Central memory CD4-positive, alpha-beta T cell (primary cell): Measurements from ENCODE around the gene MTCH1.
A peak's percentile ranks its signal among the peaks of the same experiment; 100 is the strongest.
"Not testable (repeated sequence)": the region's sequence is repeated elsewhere in the genome, so short reads cannot be mapped to it uniquely, and the experiment has no call there.

Source experiments
- DNase-seq: peaks from one replicate; pipeline ENCODE4 v3.0.0; 2022

MTCH1 gene

DNA sequence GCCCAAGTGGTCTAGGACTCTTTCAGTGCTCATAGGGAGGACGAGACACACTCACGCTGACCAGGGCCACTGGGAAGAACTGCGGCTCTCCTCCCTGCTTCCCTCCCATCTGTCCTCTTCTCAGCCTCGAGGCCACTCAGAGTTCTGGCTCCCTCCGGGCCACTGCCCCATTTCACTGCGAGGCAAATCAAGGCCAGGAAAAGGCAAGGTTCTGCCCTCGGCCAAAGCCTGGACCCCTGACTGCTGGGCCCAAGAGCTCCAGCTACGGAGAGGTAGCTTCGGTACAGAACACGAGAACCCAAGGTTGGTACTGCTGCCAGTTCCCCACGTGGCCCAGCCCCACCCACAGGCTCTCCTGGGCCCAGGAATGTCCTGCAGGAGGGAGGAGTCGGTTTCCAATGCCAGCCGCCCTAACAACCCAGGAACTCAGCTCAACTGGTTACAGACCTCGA lies 16.7 kb downstream of the MTCH1 start:
- no peak for DNase-seq

DNA sequence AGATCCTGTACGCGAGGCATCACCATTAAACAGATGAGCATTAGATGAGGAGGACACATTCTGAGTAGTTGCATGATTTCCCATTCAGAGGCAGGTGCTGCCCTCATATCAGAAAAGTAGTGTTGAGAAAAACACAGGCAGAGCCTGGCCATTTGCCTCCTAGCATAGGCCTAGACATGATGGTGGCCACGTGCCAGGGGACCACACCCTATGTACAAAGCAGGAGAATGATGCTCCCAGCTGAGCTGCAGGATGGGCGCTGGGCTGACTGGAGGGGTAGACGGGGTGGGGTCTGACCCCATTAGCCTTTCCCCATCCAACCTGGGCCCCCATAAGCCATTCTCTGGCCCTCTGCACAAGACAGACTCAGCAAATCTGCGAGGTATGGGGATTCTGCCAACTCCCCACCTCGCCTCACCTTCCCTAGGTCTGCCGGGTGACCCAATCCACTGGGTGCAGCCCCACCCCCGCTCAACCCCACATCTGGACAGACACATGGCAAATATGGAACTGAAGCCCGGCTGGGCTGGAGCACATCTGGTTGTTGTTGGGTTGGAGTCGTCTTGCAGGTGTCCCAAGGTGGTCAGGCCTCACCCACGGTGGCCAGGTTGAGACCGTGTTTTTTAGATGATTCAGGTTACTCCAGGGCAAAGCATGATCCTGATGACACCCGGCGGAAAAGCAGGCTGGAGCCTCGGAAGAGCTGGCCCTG lies 17.6 kb downstream of the MTCH1 start:
- DNase-seq: no peak

DNA sequence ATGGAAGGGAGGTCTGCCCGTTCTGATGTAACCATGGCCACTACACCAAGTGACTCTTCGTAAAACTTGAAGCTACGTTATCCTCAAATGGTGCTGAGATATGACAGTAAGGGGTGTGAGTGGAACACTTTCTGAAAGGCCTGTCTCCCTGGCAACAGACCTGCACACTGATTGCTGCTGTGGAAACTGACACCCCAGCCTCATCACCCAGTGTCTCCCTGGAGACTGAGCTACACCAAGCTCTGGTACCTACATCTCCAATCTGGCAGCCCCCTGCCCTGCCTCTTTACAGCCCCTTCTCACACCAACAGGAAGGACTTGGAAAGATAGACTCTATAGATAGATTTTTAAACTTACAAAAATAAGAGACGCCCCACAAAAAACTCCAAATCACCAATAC lies 18.2 kb downstream of the MTCH1 start:
- DNase-seq: no peak

DNA sequence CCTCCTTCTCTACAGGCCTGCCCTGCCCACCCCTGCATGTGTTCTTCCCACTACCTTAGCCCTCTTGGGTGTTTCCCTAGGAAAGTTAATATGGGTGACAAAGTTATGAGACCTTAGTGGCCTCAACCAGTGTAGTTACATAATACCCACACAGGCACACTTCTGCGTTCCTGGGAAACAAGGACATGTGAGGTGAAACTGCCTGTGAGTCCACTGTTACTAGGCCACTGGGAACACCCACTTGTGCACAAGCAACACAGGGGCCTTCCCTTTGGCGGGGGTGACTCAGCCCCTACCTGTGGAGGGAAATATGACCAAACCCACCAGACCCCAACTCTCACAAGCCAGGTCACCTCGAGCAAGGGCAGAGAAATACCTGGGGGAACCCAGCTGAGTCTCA lies 18.7 kb downstream of the MTCH1 start:
- no peak for DNase-seq

DNA sequence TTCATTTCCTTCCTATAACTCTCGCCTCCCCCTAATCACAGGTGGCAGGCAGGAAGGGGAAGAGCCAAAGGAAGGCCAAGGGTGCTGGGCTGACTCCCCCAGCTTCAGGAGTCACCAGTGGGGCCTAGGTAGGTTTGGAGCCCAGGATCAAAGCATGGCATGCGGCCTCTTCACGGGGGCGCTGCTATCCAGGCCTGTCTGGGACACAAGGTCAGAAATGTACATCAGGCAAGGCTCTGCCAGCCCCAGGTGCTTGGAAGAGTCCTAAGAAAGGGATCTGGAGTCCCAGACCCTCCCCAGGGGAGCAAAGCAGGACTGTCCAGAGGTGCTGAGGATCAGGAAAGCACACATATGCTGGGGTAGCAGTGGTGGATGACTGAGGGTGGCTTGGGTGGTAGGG lies 21.1 kb downstream of the MTCH1 start:
- no peak for DNase-seq

DNA sequence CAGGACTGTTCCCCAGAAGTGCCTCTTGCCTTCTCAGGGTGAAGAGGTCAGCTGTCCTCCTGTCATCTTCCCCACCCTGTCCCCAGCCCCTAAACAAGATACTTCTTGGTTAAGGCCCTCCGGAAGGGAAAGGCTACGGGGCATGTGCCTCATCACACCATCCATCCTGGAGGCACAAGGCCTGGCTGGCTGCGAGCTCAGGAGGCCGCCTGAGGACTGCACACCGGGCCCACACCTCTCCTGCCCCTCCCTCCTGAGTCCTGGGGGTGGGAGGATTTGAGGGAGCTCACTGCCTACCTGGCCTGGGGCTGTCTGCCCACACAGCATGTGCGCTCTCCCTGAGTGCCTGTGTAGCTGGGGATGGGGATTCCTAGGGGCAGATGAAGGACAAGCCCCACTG lies 21.6 kb downstream of the MTCH1 start:
- DNase-seq: no peak

DNA sequence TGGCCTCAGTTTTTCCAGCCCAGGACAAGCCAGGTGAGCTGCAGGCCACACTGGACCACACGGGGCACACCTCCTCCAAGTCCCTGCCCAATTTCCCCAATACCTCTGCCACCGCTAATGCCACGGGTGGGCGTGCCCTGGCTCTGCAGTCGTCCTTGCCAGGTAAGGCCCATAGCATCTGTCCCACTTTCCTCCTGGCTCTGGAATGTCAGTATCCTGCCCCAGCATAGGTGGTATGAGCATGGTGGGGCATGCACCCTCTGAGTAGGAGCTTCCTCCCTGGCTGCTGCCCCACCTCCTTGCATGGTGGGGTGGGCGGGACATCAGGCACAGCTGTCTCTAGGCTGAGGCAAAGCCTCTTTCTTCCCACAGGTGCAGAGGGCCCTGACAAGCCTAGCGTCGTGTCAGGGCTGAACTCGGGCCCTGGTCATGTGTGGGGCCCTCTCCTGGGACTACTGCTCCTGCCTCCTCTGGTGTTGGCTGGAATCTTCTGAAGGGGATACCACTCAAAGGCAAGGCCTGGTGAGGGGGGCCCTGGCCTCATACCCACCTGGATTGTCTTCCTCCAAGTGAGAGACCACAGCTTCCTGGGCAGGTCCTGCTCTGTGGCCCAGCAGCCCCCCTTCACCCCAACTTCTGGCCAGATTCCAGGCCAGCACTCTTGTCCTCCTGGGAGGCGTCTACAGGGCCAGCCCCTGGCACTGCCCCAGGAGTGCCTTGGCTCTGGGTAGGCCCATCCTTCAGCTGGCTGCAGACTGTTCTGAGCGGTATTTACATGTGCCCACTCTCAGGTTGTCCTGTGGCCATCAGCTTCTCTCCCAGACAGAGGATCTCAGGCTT lies 22.3 kb downstream of the MTCH1 start:
- peak; percentile 38 for DNase-seq

DNA sequence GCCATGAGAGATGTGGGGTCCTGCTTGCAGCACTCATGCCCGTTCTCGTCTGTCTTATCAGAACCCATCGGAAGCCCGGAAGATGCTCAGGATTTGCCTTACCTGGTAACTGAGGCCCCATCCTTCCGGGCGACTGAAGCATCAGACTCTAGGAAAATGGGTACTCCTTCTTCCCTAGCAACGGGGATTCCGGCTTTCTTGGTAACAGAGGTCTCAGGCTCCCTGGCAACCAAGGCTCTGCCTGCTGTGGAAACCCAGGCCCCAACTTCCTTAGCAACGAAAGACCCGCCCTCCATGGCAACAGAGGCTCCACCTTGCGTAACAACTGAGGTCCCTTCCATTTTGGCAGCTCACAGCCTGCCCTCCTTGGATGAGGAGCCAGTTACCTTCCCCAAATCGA lies 23.1 kb downstream of the MTCH1 start:
- DNase-seq: peak; percentile 81

DNA sequence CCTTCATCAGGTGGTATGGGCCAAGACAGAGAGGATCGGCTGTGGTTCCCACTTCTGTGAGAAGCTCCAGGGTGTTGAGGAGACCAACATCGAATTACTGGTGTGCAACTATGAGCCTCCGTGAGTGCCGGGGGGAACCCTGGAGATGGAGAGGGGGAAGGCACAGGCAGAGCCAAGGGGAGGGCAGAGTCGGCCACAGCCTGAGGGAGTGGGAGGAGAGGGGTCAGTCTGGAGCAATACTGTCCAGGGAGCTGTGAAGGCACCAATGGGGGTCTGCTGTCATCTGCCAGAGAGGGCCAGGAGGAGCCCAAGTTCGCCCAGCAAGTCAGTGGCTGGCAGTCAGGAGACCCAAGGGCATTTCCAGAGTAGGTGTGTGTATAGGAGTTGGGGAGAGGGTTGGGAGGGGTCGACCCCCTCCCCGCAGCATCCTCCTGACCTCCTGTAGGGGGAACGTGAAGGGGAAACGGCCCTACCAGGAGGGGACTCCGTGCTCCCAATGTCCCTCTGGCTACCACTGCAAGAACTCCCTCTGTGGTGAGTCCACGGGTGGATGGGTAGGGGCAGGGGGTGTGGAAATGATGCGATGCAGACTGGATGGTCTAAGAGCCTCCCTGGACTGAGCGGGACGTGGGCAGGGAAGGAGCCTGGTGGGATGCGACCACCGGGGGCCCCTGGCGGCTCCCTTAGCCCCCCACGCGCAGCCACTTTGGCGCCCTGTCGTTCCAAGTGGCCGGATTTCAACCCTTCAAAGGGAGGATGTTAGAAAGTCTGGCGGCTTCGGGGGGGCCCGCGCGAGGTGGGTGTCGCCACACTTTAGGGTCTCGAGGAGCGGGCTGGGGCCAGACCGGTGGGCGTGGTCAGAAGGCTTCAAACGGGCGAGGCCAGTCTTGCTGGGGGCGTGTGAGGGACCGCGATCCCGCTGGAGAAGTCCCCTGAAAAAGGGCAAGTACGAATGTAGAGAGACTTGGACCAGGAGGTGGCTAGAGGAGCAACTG lies 24.3 kb downstream of the MTCH1 start:
- DNase-seq: no peak

DNA sequence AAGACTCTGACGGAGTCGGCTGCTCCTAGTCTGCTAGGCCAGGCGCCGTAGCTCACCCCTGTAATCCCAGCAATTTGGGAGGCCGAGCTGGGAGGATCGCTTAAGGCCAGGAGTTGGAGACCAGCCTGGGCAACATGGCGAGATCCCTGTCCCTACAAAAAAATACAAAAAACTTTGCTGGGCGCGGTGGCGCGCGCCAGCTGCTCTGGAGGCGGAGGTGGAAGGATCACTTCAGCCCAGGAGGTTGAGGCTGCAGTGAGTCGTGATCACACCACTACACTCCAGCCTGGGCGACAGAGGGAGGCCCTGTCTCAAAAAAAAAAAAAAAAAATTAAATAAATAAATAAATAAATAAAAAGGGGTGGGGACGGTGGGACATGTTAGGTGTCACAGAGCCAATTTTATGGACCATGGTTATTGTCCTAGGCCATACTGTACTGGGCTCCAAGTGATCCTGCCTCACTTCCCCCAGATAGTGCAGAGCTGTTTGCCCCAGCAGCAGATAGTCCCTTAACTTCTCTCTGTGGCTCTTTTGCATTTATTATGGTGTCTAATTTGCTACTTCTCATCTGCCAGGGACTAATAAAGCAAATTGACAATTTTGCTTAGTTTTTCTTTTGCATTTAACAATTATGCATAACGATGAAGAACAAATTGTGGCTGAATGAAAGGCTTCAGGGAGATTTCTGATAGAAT lies 26.3 kb downstream of the MTCH1 start:
- no peak for DNase-seq

DNA sequence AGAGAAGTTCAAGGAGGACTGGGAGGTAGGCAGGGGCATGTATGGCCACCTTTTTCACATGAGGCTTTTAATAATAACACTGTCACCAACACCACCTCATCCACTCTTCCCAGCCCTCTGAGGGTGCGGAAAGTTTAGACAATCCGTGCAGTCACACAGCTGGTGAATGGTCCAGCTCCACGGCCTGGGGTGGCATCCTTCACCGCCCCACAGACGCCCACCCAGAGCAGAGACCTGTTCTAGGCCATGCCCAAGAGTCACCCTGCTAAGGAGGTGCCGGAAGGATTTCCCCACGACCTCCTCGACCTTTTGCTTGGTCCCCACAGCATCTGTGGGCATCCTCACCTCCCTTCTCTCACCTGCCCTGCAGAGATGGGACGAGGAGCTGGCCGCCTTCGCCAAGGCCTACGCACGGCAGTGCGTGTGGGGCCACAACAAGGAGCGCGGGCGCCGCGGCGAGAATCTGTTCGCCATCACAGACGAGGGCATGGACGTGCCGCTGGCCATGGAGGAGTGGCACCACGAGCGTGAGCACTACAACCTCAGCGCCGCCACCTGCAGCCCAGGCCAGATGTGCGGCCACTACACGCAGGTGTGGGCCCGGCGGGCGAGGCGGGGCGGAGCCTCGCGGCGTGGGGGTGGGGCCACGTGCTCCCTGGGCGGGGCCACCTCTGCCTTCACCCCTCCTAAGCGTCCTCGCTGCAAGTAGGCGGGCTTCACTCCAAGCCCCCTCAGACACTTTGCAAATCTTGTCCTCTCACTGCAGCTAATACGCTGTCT lies 27.0 kb downstream of the MTCH1 start:
- DNase-seq: no peak

DNA sequence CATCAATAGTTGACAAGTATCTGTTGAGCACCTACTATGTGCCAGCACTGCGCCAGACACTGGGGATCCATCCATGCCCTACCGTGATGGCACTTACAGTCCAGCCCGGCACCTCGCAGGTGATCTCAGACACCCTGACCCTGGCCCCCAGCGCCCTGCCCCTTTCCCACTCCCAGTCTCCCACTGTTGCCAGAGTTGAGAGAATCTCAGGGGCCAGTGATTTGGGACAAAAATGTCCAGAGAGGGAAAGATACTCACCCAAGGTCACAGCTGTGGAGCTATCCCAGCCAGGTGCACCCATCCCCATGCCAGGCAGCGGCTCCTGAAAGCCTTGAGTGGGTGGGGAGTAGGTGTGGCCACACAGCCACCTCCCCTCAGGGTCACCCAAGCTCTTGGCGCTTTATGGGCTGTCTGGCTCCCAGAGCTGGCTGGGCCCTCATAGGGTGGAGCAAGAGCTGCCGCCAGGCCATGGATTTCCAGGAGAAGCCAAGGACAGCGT lies 28.2 kb downstream of the MTCH1 start:
- DNase-seq: no peak

DNA sequence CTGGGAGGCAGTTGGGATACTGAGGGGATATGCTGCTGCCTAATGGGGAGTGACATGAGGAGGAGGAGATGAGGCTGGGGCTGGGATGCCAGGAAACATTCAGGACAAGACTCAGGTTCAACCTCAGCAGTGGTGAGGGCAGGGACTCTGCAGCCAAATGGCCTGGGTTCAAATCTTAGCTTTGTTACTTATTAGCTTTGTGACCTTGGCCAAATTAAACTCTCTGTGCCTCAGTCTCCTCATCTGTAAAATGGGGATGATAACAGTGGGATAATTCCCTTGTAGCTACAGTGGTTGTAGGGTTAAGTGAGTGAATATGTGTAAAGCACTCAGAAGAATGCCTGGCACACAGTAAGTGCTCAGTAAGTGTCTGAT lies 29.6 kb downstream of the MTCH1 start:
- no peak for DNase-seq

DNA sequence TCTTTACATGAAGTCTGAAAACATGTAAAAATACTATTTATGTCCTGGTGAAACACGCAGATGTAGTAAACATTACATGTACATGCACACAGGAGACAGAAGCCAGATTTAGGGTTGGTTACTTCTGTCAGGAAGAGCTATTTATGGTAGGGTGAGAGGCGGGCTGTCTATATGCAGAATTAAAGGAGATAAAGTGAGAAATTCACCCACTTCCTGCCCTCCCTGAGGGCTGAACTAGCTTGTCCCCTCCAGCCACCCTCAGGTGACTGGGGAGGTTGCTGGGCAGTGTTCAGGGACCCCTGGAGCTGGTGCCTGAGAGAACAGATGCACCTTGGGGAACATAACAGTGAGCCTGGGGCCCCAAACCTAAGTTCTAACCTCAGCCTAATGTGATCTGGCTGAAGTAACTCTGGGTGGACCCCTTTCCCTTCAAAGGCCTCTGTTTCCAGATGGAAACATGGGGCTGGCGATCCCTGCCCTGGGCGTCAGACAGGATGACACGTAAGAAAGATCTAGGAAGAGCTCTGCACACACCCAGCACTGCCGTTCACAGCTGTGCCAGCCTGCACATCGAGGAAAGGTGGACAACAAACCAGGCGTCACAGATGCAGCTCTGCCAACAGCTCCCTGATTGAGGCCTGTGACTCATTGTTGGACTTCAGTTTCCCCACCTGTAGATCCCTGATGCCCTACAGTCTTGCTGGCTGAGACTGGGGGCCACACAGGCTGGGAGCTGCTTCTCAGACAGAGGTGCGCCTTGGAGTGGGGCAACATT lies 30.1 kb downstream of the MTCH1 start:
- no peak for DNase-seq

DNA sequence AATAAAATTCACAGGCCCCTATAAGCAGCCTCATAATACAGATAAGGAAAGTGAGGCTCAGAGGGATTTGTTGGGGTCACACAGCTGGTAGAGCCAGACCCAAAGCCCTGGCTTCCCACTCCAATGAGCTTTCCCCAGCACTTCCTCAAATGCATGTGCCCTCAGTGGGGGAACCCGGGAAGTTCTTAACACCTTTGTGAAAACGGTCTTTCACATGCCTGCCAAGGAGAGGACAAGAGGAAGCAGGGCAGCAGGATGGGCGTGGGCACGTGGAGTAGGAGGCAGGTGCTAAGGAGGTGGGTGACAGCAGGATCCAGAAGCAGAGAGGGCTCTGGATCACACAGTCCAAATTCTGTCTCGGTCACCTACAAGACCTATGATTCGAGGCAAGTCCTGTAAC lies 30.9 kb downstream of the MTCH1 start:
- DNase-seq: no peak

DNA sequence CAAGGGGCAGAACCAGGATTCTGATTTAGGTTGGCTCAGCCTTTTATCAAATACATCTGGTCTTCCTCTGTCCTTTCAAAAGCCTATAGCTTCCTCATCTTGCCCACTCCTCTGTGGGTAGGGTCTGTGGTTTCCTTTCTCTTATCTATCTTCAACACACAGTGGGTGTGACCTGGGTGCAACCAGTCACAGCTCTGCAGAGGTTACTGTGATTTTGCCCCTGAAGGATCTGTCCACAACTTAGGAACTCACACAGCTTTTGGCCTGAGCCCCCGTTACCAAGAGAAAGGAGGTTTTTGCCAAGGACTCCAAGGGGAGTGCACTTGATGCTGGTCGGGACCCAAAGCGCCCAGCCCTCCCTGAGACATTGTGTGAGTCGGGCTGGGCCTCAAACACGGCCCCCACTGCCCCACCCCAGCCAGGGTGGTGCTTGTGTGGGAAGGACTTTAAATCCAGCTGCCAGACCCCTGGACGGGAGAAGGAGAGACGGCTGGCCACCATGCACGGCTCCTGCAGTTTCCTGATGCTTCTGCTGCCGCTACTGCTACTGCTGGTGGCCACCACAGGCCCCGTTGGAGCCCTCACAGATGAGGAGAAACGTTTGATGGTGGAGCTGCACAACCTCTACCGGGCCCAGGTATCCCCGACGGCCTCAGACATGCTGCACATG lies 31.6 kb downstream of the MTCH1 start, which contains the start of gene PI16:
Gene PI16, plus strand, starts transcription at position 477 of the 670 bp plus-strand sequence. Its CDS starts 23 bp downstream, at position 500.
- DNase-seq: peak; percentile 33

DNA sequence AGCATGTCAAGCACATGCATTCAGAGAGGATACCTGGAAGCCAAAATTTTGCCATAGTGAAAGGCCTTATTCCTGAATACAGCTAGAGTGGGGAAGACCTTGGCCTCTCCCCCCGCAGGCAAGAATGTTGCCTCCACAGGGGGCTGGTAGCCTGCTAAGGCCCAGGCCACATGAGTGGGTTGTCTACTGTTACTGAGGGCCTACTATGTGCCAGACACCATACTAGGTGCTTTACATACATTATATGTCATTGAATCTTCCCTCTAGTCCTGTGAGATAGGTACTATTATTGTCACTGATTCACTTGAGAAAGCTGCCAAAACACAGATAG lies 32.1 kb downstream of the MTCH1 start:
- no peak for DNase-seq

DNA sequence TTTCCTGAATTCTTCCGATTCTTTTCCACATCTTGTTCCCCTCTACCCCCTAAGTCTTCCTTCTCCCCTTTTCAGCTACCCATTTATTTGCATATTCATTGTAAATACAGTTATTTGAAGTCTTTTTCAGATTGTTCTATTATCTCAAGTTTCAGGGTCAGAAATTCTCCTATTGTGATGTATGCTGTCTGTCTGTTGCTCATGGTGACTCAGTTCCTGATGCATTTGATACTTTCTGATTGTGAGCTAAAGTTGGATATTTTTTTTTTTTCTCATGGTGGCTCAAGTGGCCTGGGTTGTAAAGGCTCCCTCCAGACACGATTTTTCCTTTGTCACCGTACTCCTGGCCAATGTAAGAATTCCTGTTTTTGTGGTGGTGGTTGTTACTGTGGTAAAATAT lies 36.4 kb downstream of the MTCH1 start:
- DNase-seq: no peak

DNA sequence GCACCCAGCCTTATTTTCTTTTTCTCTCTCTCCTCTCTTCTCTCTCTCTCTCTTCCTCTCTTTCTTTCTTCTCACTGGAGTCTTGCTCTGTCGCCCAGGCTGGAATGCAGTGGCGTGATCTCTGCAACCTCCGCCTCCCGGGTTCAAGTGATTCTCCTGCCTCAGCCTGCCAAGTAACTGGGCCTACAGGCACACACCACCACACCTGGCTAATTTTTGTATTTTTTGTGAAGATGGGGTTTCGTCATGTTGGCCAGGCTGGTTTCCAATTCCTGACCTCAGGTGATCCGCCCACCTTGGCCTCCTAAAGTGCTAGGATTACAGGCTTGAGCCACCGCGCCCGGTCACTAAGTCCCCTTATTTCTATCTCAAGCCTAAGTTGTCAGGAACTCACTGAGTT lies 36.9 kb downstream of the MTCH1 start:
- DNase-seq: not testable (repeated sequence)
